Stimulated activated CD4-positive, alpha-beta T cell treated with anti-CD3 and anti-CD28 coated beads, Interleukin-1b, Interleukin-23, amount 100 ng/mL, for 4 hours (primary cell): ENCODE results near the gene PTPRD.

Experiments
- DNase-seq, 2 donors: peaks; one replicate each; pipeline ENCODE4 v3.0.0-alpha.2; 2020; ENCODE audit warnings: low read depth in 2 of 2

Gene PTPRD

GRCh38 chr9:8515748-8516147 is 2097.1 kb downstream of the PTPRD start:
- no peak for DNase-seq

GRCh38 chr9:8514760-8515159 is 2098.0 kb downstream of the PTPRD start:
- no peak for DNase-seq

GRCh38 chr9:8508671-8509290 is 2104.0 kb downstream of the PTPRD start:
- no peak for DNase-seq

GRCh38 chr9:8494571-8494970 is 2118.2 kb downstream of the PTPRD start:
- DNase-seq, result no peak

GRCh38 chr9:8492679-8493078 is 2120.1 kb downstream of the PTPRD start:
- DNase-seq, result no peak

GRCh38 chr9:8492024-8492423 is 2120.8 kb downstream of the PTPRD start:
- DNase-seq, result no peak

- no peak for DNase-seq
These were observed 2121.2 kb downstream of the PTPRD start for GRCh38 chr9:8491563-8491962.

- DNase-seq, result no peak
These were observed 2123.0 kb downstream of the PTPRD start for GRCh38 chr9:8489835-8490234.

GRCh38 chr9:8486095-8486494 is 2126.7 kb downstream of the PTPRD start:
- DNase-seq, result no peak

- DNase-seq, result no peak
These were observed 2128.1 kb downstream of the PTPRD start for GRCh38 chr9:8484597-8485191.

GRCh38 chr9:8477450-8477849 is 2135.4 kb downstream of the PTPRD start:
- DNase-seq, result no peak

GRCh38 chr9:8474937-8475336 is 2137.9 kb downstream of the PTPRD start:
- DNase-seq, result no peak

GRCh38 chr9:8473244-8474020 is 2139.4 kb downstream of the PTPRD start:
- no peak for DNase-seq

- DNase-seq, result no peak
These were observed 2144.7 kb downstream of the PTPRD start for GRCh38 chr9:8468045-8468637.

- DNase-seq, result no peak
These were observed 2155.0 kb downstream of the PTPRD start for GRCh38 chr9:8457816-8458215.

- DNase-seq, result no peak
These were observed 2155.7 kb downstream of the PTPRD start for GRCh38 chr9:8457055-8457454.

GRCh38 chr9:8456344-8456743 is 2156.5 kb downstream of the PTPRD start:
- no peak for DNase-seq

- no peak for DNase-seq
These were observed 2161.8 kb downstream of the PTPRD start for GRCh38 chr9:8450810-8451545.

GRCh38 chr9:8448226-8448625 is 2164.6 kb downstream of the PTPRD start:
- DNase-seq, result no peak

- DNase-seq, result no peak
These were observed 2165.2 kb downstream of the PTPRD start for GRCh38 chr9:8447601-8448000.

- DNase-seq, result no peak
These were observed 2174.9 kb downstream of the PTPRD start for GRCh38 chr9:8437876-8438275.

GRCh38 chr9:8437259-8437658 is 2175.5 kb downstream of the PTPRD start:
- DNase-seq, result no peak
